Suppressor macrophage (primary cell): ENCODE results near the gene FNDC11.

Experiments
- DNase-seq, 4 experiments: peaks; one replicate each; pipeline ENCODE4 v3.0.0-alpha.2; 2020 to 2022

FNDC11 gene

GRCh38 chr20:63525971-63526370 lies 28.0 kb upstream of the FNDC11 start:
- DNase-seq, result peak in 1 of 4 experiments; percentile 20

DNA sequence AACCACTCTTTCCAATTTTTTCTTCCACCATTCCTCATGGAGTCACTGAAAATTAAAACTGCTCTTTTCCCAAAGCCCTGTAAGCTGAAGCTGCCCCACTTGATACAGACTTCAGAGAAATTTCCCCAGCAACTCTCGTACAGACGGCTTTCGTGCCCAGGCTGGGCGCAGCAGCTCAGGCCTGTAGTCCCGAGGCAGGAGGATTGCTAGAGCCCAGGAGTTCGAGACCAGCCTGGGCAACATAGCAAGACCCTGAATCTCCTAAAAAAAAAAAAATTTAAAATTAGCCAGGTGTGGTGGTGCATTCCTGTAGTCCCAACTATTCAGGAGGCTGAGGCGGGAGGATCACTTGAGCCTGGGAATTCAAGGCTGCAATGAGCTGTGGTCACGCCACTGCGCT lies 26.8 kb upstream of the FNDC11 start:
- DNase-seq, result no peak

- no peak for DNase-seq
Measured at GRCh38 chr20:63529180-63529860, 24.6 kb upstream of the FNDC11 start.

- no peak for DNase-seq
Measured at GRCh38 chr20:63529861-63530787, 23.8 kb upstream of the FNDC11 start.

GRCh38 chr20:63530788-63531160 lies 23.2 kb upstream of the FNDC11 start:
- no peak for DNase-seq

GRCh38 chr20:63531686-63532448 lies 22.1 kb upstream of the FNDC11 start:
- no peak for DNase-seq

- no peak for DNase-seq
Measured at GRCh38 chr20:63532449-63532971, 21.4 kb upstream of the FNDC11 start.

DNA sequence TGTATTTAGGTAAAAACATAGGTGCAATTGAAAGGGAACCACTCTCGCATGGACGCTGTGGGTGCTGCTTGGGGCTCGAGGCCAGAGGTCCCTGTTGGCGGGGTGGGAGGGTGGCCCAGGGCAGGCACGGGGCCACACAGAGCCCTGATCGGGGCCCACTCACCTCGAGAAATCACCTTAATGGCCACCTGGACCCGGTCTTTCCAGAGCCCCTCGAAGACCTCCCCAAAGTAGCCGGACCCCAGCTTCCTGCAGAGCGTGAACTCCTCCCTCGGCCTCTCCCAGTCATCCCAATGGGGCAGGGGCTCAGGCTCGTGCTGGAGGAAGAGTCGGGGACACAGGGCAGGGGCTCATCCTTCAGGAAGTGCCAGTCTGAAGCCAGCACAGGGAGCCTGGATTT lies 20.6 kb upstream of the FNDC11 start:
- DNase-seq, result no peak

DNA sequence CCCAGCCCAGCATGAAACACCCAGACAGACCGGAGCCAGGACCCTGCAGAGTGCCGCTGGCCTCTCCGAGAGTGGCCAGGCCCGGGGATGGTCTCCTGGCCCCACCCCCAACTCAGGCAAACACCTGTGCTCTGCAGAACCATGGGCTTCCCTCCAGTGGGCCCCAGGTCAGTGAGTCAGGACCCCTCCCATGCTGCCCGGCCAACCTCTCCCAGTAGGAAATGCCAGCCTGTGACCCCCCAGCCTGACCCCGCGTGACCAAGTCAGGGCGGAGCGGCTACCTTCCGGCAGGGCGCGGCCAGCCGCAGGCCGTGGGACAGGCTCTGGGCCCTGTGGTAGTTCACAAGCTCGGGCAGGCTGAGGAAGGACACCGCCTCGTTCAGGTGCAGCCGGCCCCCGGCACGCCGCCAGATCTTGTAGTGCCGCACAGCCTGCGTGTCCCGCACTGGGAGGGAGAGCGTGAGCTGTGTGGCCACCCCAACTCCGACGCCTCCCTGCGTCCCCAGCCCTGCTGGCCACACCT lies 20.0 kb upstream of the FNDC11 start:
- DNase-seq, result no peak

GRCh38 chr20:63534427-63534830 lies 19.5 kb upstream of the FNDC11 start:
- no peak for DNase-seq

- DNase-seq, result peak in 1 of 4 experiments; percentile 14
Measured at GRCh38 chr20:63534831-63535651, 18.9 kb upstream of the FNDC11 start.

GRCh38 chr20:63536241-63536977 lies 17.6 kb upstream of the FNDC11 start:
- DNase-seq, result peak in 3 of 4 experiments; percentile 19 to 30 (median 22)

DNA sequence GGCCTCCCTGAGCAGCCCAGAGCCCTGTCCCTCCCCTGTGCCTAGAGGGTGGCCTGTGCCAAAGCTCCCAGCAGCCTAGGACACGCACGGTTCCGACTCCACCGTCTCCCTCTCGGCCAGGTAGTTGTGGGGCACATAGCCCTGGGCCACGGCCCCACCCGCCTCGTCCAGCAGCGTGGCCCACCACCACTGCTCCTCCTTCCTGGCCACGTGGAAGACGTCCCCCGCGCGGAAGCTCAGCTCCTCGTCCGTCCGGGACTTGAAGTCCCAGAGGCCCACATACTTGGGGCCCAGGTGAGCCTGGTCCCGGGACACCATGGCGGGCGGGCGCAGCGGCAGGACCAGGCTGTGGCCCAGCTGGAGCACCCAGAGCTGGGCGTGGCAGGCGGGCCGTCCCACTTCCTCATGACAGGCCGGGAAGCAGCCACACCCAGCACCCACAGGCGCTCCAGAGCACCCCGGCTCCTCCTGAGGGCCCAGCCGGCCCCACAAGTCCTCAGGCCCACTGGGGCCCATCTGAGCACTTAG lies 16.9 kb upstream of the FNDC11 start, which contains the start of gene PTK6:
Gene PTK6, minus strand, starts transcription at position 380 of the 528 bp plus-strand sequence. Its CDS starts 62 bp downstream, at position 318.
- peak; percentile 77 to 93 (median 89) for DNase-seq

- DNase-seq, result peak; percentile 99
Measured at GRCh38 chr20:63537525-63538203, 16.3 kb upstream of the FNDC11 start.

- DNase-seq, result peak; percentile 41 to 76 (median 64)
Measured at GRCh38 chr20:63538204-63539091, 15.5 kb upstream of the FNDC11 start.

DNA sequence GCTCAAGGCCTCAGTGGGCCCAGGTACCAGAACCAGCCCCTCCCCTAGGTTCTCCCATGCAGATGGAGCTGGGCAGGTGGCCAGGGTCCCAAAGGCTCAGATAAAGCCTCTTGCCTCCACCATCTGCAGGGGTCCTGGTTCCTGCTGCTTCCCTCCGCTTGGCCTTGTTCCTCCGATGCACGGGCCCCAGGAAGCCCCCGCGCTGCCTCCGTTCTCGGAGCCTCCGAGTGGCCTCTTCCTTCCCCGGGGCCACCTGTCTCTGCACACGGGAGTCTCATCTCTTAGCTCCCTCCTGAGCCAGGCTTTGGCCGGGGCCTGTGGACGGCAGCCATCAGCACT lies 14.9 kb upstream of the FNDC11 start:
- DNase-seq, result no peak

GRCh38 chr20:63539441-63540370 lies 14.3 kb upstream of the FNDC11 start:
- no peak for DNase-seq
